A673 (cell line): ENCODE data around the gene NCAPD2. TPM values are rescaled to one million over a fixed set of nuclear protein-coding genes. Genes with fewer than 3 reads are reported as not detected.
A peak's percentile ranks its signal among the peaks of the same experiment; 100 is the strongest.

Experiments used
- BruUV-seq: library from RNA; stranded (reverse); fragments of 400-500 nt; replicated peaks from 2 replicates; lab custom pipeline; 2021; lab: Mats Ljungman, UMichigan
- CTCF ChIA-PET: fragments of 300-600 bp; sonication (Branson Sonifier 250); formaldehyde crosslinking; loops from one replicate; lab custom pipeline; 2022; ENCODE audit warnings: antibody characterized with exemption; lab: Charles Lee
- POLR2A ChIA-PET: fragments of 300-600 bp; sonication (Branson Sonifier 250); formaldehyde crosslinking; loops from one replicate; lab custom pipeline; 2022; ENCODE audit warnings: antibody characterized with exemption; ENCODE audit not compliant: low non-redundant PET; lab: Charles Lee
- DNase-seq: peaks from one replicate; pipeline ENCODE4 v3.0.0-alpha.2; 2015; ENCODE audit warnings: low spot score
- H3K27ac ChIP-seq: fragments of 200-600 bp; sonication (generic); 2 replicates; pipeline ENCODE4 v1.5.1; 2016; ENCODE audit warnings: mixed run types, low read depth, mild to moderate bottlenecking, mixed read lengths, antibody characterized with exemption, low read length; ENCODE audit not compliant: poor library complexity, severe bottlenecking
- H3K27me3 ChIP-seq: fragments of 200-600 bp; sonication (generic); replicated peaks from 2 replicates; pipeline ENCODE4 v1.6.1; 2017; ENCODE audit warnings: mixed run types, low read depth, mild to moderate bottlenecking, mixed read lengths, antibody characterized with exemption, low read length; ENCODE audit not compliant: insufficient read depth, poor library complexity
- H3K36me3 ChIP-seq: fragments of 200-600 bp; sonication (generic); 2 replicates; pipeline ENCODE4 v1.6.1; 2016; ENCODE audit warnings: mixed run types, mild to moderate bottlenecking, mixed read lengths, antibody characterized with exemption, low read length; ENCODE audit not compliant: insufficient read depth, poor library complexity, severe bottlenecking
- H3K4me1 ChIP-seq: fragments of 200-600 bp; sonication (generic); 2 replicates; pipeline ENCODE4 v1.6.1; 2017; ENCODE audit warnings: mixed run types, mild to moderate bottlenecking, mixed read lengths, antibody characterized with exemption, low read length; ENCODE audit not compliant: insufficient read depth, poor library complexity, severe bottlenecking
- H3K4me3 ChIP-seq: fragments of 200-600 bp; sonication (generic); 2 replicates; pipeline ENCODE4 v1.5.1; 2016; ENCODE audit warnings: low read depth, mixed run types, mild to moderate bottlenecking, mixed read lengths, low read length; ENCODE audit not compliant: poor library complexity, severe bottlenecking
- H3K9me3 ChIP-seq: fragments of 200-600 bp; sonication (generic); 2 replicates; pipeline ENCODE4 v1.6.1; 2016; ENCODE audit warnings: mixed run types, low read depth, mild to moderate bottlenecking, mixed read lengths, antibody characterized with exemption, low read length; ENCODE audit not compliant: poor library complexity, severe bottlenecking
- EZH2 ChIP-seq: fragments of 200-600 bp; sonication (generic); IDR thresholded peaks from 2 replicates; pipeline ENCODE4 v1.6.1; 2017; ENCODE audit warnings: borderline replicate concordance, low read depth, mild to moderate bottlenecking, mixed read lengths, antibody characterized with exemption, low read length; ENCODE audit not compliant: poor library complexity, severe bottlenecking
- intact Hi-C: fragments of 100-400 bp; cut with micrococcal nuclease; formaldehyde crosslinking; loops from one replicate; pipeline ENCODE4 v1.10.0; 2022; ENCODE audit not compliant: unreplicated experiment
- total RNA-seq: library from RNA; stranded (reverse); gene quantifications from 2 replicates; pipeline ENCODE4 v1.2.3, GENCODE V29; 2021
- TF ChIP-seq, protein P1 (sequence below): fragments of 300-800, 200-600 bp; sonication (generic); conservative IDR thresholded peaks from 2 replicates; pipeline ENCODE4 v1.5.1; 2017; ENCODE audit warnings: low read depth, mild to moderate bottlenecking, antibody characterized with exemption, low read length, moderate library complexity, mixed read lengths

NCAPD2 gene
- total RNA-seq, 1 experiment from 2014 or later, result 125 TPM

DNA sequence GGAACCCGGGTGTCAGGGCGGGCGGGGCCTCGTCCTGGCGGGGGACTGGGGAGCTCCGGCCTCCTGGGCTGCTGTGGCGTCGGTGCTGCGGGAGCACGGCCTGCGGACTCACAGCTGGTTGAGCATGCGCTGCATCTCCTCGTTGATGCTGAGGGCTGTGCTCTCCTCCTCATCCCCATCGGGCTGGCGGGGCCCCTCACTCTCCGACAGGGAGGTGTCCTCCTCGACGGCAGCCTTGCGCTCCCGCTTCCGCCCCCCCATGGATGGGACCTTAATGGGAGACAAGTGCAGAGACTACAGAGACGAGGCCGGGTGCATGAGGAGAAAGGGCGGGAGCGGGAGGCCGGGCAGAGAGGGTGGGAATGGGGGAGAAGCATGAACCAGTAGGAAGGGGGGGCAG is 54.7 kb downstream of the NCAPD2 start:
- ChIA-PET CTCF (no interaction called here), POLR2A (no interaction called here)
- no TSS peak for BruUV-seq
- no peaks in the 10 kb centered on the region for H3K9me3 ChIP-seq
- H3K4me3 ChIP-seq, result no peak overlapping the region
- no peaks in the 10 kb centered on the region for H3K27me3 ChIP-seq
- intact Hi-C loops, result no loop called here
- peaks cover 17% of the 10 kb centered on the region for H3K36me3 ChIP-seq
- peak overlapping the region; percentile 16 for H3K27ac ChIP-seq
- TF ChIP-seq, protein P1, sequence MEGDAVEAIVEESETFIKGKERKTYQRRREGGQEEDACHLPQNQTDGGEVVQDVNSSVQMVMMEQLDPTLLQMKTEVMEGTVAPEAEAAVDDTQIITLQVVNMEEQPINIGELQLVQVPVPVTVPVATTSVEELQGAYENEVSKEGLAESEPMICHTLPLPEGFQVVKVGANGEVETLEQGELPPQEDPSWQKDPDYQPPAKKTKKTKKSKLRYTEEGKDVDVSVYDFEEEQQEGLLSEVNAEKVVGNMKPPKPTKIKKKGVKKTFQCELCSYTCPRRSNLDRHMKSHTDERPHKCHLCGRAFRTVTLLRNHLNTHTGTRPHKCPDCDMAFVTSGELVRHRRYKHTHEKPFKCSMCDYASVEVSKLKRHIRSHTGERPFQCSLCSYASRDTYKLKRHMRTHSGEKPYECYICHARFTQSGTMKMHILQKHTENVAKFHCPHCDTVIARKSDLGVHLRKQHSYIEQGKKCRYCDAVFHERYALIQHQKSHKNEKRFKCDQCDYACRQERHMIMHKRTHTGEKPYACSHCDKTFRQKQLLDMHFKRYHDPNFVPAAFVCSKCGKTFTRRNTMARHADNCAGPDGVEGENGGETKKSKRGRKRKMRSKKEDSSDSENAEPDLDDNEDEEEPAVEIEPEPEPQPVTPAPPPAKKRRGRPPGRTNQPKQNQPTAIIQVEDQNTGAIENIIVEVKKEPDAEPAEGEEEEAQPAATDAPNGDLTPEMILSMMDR, result no peak
- no peak for TF ChIP-seq EZH2
- no peak for DNase-seq
- peaks cover 22% of the 10 kb centered on the region for H3K4me1 ChIP-seq

DNA sequence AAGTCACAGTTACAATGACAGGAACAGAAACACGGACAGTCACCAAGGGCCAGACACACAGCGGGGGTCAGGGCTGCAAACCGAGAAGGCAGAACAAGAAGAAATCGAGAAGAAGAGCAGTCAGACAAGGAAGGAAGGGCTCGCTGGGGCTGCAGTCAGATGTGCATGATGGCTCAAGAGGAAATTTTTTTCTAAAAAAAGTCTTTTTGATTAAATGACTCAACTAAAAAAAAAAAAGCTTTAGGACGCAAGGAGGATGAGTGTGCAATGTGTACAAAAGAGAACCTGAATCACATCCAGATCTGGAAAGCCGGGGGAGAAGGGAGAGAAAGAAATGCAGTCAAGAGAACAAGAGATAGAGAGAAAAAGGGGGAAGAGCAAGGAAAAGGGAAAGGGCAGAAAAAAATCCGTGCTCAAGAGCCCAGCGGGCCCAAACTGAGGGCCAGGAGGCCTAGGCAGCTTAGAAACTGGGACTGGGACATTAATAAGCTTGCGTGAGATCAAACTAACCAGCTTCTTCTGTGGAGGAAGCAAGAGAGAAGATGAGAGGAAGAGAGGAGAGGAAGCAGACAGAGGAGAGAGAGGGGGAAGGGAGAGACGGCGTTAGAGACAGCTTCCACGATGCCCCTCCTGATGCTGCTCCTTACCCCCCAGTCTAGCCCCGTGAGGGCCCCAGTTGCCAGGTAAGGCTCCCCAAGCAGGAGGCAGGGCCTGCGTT is 55.2 kb downstream of the NCAPD2 start:
- ChIA-PET POLR2A (no interaction called here), CTCF (interaction anchor here (1.2 kb wide), 1 partner anchor 9 kb away, joined by 4 read pairs; no protein-coding TSS in a partner anchor)
- intact Hi-C loops, result no loop called here
- DNase-seq, result no peak
- peaks cover 28% of the 10 kb centered on the region for H3K4me1 ChIP-seq
- no TSS peak for BruUV-seq
- H3K4me3 ChIP-seq, result no peak overlapping the region
- H3K27ac ChIP-seq, result peak overlapping the region; percentile 16
- no peaks in the 10 kb centered on the region for H3K27me3 ChIP-seq
- no peaks in the 10 kb centered on the region for H3K9me3 ChIP-seq
- H3K36me3 ChIP-seq, result peaks cover 17% of the 10 kb centered on the region
- TF ChIP-seq, protein P1, result no peak
- no peak for TF ChIP-seq EZH2

DNA sequence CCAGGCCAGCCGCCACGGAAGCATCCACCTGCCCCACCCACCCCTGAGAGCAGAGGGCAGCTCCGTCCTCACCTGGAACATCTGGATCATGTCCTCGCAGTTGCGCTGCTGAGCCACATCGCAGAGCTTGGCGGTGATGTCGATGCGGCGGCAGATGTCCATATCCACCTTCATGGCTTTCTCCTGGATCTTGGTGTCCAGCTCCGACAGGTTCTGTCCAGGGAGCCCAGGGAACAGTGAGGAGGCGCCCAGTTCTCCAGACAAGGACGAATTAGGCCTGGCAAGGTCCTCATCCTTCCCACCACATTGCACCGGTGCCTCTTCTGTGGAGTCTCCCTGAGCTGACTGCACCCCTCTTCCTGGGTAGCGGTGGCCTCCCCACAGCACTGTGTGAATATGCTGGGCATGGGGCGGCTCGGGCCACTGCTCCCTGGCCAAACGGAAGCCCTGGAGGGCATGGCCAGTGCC is 55.8 kb downstream of the NCAPD2 start:
- DNase-seq, result no peak
- CTCF ChIA-PET, result interaction anchor here (1.2 kb wide), 1 partner anchor 9 kb away, joined by 4 read pairs; no protein-coding TSS in a partner anchor
- peaks cover 34% of the 10 kb centered on the region for H3K4me1 ChIP-seq
- intact Hi-C loops, result loop anchor here (5.0 kb wide), 1 partner anchor 148 kb away; no protein-coding TSS in a partner anchor
- no TSS peak for BruUV-seq
- peaks cover 14% of the 10 kb centered on the region for H3K36me3 ChIP-seq
- TF ChIP-seq, protein P1, result no peak
- no peak for TF ChIP-seq EZH2
- no peak overlapping the region for H3K4me3 ChIP-seq
- POLR2A ChIA-PET, result no interaction called here
- H3K27me3 ChIP-seq, result no peaks in the 10 kb centered on the region
- no peak overlapping the region for H3K27ac ChIP-seq
- no peaks in the 10 kb centered on the region for H3K9me3 ChIP-seq
